ENCODE measurements around the gene PON2.

PON2 gene

GRCh38 chr7:95427914-95428516 lies 6.8 kb downstream of the PON2 start:
- H3K4me3 ChIP-seq (ENCODE audit: low read depth, low read length): no peak overlapping the region
- ChIA-PET CTCF (interaction anchor here (1.2 kb wide), 1 partner anchor 49 kb away, joined by 5 read pairs; no protein-coding TSS in a partner anchor), POLR2A (no interaction called here)
- DNase-seq (ENCODE audit: low read depth, low spot score): no peak
- TF ChIP-seq, protein P1, sequence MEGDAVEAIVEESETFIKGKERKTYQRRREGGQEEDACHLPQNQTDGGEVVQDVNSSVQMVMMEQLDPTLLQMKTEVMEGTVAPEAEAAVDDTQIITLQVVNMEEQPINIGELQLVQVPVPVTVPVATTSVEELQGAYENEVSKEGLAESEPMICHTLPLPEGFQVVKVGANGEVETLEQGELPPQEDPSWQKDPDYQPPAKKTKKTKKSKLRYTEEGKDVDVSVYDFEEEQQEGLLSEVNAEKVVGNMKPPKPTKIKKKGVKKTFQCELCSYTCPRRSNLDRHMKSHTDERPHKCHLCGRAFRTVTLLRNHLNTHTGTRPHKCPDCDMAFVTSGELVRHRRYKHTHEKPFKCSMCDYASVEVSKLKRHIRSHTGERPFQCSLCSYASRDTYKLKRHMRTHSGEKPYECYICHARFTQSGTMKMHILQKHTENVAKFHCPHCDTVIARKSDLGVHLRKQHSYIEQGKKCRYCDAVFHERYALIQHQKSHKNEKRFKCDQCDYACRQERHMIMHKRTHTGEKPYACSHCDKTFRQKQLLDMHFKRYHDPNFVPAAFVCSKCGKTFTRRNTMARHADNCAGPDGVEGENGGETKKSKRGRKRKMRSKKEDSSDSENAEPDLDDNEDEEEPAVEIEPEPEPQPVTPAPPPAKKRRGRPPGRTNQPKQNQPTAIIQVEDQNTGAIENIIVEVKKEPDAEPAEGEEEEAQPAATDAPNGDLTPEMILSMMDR (IDR thresholded peaks at IDR 0.05; ENCODE audit: insufficient read depth, low read length, missing control alignments): no peak

- ChIA-PET CTCF (interaction anchor here (1.2 kb wide), 1 partner anchor 50 kb away, joined by 5 read pairs; no protein-coding TSS in a partner anchor), POLR2A (no interaction called here)
- DNase-seq (ENCODE audit: low read depth, low spot score): no peak
- H3K4me3 ChIP-seq (ENCODE audit: low read depth, low read length): no peak overlapping the region
- TF ChIP-seq, protein P1 (IDR thresholded peaks at IDR 0.05; ENCODE audit: insufficient read depth, low read length, missing control alignments): no peak
Measured at GRCh38 chr7:95427166-95427565, 7.7 kb downstream of the PON2 start.

- POLR2A ChIA-PET: no interaction called here
- no peak overlapping the region for H3K4me3 ChIP-seq (ENCODE audit: low read depth, low read length)
- DNase-seq (ENCODE audit: low read depth, low spot score): no peak
- TF ChIP-seq, protein P1 (IDR thresholded peaks at IDR 0.05; ENCODE audit: insufficient read depth, low read length, missing control alignments): no peak
- CTCF ChIA-PET: no interaction called here
Measured at GRCh38 chr7:95425694-95426093, 9.1 kb downstream of the PON2 start.

GRCh38 chr7:95424716-95425115 lies 10.1 kb downstream of the PON2 start:
- POLR2A ChIA-PET: no interaction called here
- CTCF ChIA-PET: no interaction called here
- no peak for DNase-seq (ENCODE audit: low read depth, low spot score)
- TF ChIP-seq, protein P1 (IDR thresholded peaks at IDR 0.05; ENCODE audit: insufficient read depth, low read length, missing control alignments): no peak
- H3K4me3 ChIP-seq (ENCODE audit: low read depth, low read length): no peak overlapping the region

- H3K4me3 ChIP-seq (ENCODE audit: low read depth, low read length): no peak overlapping the region
- TF ChIP-seq, protein P1 (IDR thresholded peaks at IDR 0.05; ENCODE audit: insufficient read depth, low read length, missing control alignments): no peak
- no peak for DNase-seq (ENCODE audit: low read depth, low spot score)
- ChIA-PET POLR2A (no interaction called here), CTCF (interaction anchor here (0.7 kb wide), 1 partner anchor 986 kb away, joined by 3 read pairs; no protein-coding TSS in a partner anchor)
Measured at GRCh38 chr7:95421847-95422444, 12.9 kb downstream of the PON2 start.

DNA sequence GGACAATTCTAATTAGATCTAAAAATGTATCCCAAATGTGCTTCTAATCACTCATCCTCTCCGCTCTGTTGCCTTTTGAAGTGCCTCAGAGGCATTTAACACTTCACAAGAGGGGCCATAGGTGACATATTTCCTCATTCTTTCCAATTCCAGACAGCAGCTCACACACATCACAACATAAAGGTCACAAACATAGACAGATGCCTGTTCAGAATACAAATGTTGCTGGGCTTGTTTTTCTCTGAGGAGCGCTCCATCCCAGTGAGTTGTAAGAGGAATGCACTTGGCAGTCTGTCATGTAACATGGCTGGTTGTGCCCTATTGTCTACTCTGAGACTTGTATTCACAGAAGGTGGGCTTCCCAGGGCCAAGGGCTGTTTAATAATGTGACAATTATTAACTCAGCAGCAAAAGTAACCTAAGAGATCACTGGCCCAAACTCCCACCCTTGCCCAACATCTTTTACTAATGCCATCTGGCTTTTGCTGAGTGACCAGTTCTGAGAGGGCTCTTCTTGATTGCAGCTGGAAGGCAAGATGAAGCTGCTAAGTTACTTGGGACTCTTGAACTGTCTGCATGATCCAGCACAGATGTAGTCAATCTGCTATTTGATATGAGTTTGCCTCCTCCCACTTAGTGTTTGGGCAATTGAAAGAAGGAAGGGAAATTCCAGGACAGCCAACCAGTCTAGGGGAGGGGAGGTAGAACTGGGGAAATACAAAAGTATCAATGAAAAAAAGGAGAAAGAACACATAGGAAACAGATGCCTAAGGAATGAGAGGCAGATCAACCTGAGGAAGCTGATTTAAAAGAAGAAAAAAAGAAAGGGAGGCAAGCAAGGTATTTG lies 13.6 kb downstream of the PON2 start:
- ChIA-PET POLR2A (no interaction called here), CTCF (interaction anchor here (0.7 kb wide), 1 partner anchor 986 kb away, joined by 3 read pairs; no protein-coding TSS in a partner anchor)
- TF ChIP-seq, protein P1 (IDR thresholded peaks at IDR 0.05; ENCODE audit: insufficient read depth, low read length, missing control alignments): no peak
- no peak for DNase-seq (ENCODE audit: low read depth, low spot score)
- H3K4me3 ChIP-seq (ENCODE audit: low read depth, low read length): no peak overlapping the region

Data from AG04449 (cell line).